Measurements from ENCODE around the gene C3orf52.

DNA sequence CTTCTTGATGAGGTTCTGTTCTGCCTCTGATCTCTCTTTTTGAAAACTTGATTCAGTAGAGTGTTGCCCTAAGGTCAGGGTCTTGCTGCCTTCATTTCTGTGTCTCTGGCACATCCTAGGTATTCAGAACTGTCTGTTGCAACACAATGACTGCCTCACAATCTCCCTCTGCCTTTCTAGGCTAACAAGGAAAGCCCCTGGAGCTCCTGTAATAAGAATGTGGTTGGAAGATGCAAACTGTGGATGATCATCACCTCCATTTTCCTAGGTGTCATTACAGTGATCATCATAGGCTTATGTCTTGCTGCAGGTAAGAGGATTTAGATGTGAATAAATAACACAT is 7.0 kb downstream of the C3orf52 start:
- TF ChIP-seq POLR2AphosphoS5 (IDR thresholded peaks at IDR 0.05), result no peak
- TF ChIP-seq EP300 (IDR thresholded peaks at IDR 0.05), result no peak

Data from upper lobe of left lung (tissue), 4 donors.